HG02973 (cell line): ENCODE data around the gene CX3CL1.
"Not testable (repeated sequence)": the region's sequence is repeated elsewhere in the genome, so short reads cannot be mapped to it uniquely, and the experiment has no call there.

Source experiments
- ATAC-seq: cut with Tn5 transposase; IDR thresholded peaks from one replicate; pipeline ENCODE4 v1.9.1; 2021; ENCODE audit warnings: moderate library complexity; ENCODE audit not compliant: unreplicated experiment

The CX3CL1 gene

DNA sequence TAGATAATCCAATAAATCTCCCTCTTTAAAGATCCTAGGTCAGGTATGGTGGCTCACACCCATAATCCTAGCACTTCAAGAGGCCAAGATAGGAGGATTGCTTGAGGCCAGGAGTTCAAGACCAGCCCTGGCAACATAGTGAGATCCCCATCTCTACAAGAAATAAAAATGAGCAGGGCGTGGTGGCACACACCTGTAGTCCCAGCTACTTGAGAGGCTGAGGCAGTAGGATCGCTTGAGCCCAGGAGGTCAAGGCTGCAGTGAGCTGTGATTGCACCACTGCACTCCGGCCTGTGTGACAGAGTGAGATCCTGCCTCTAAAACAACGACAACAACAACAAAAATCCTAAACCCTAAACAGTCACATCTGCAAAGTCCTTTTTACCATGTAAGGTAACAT lies 15.7 kb upstream of the CX3CL1 start:
- ATAC-seq = no peak

GRCh38 chr16:57357330-57358085 lies 14.8 kb upstream of the CX3CL1 start:
- no peak for ATAC-seq

- ATAC-seq = no peak
These were observed 14.2 kb upstream of the CX3CL1 start for GRCh38 chr16:57358086-57358420.

DNA sequence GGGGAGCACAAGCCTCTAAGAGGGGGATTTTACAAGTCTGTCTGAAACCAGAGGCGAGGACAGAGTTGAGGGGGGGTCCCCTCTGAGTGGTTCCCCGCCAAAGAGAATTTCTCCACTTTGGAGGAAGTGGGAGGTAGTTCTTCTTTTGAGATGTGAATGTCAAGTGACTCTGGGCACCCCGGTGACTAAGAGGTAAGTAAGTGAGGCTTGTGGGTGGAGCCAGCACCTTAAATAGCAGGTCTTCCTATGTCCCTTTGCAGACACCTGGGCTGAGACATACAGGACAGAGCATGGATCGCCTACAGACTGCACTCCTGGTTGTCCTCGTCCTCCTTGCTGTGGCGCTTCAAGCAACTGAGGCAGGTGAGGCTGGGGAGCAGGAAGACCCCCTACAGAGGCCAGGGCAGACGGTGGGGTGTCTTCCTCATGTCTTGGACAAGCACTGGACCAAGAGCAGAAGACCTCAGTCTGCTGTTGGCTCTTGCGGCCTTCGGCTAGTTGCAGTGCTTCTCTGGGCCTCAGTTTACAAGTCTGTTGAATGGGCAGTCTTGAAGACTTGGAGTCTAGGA lies 13.7 kb upstream of the CX3CL1 start, which contains the start of gene CCL22:
CCL22 (plus strand) TSS at position 257 of the 569 bp plus-strand sequence; CDS start at position 291, 34 bp downstream.
- ATAC-seq = no peak

DNA sequence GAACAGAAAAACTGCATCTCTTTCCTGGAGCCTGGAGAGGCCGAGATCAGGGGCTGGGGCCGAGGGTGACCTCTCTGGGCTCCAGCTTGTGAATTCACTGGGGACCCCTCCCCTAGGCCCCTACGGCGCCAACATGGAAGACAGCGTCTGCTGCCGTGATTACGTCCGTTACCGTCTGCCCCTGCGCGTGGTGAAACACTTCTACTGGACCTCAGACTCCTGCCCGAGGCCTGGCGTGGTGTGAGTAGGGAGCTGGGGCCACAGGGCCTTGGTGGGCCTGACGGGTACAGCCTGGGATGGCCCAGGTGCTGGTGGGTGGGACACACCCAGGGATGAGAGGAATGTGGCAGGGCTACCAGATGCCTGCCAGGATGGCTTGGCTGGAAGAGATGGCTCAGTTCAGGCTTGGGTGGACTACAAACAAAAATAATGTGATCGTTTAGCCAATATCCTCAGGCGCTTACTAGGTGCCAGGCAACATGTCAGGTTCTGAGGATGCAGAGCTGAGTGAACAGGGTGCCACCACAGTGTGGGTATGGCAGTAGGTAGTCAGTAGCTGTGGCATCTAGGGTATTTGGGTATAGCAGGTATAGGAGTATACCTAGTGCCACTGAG lies 11.9 kb upstream of the CX3CL1 start:
- ATAC-seq = no peak

- no peak for ATAC-seq
These were observed 10.9 kb upstream of the CX3CL1 start for GRCh38 chr16:57361404-57361803.

GRCh38 chr16:57364143-57364542 lies 8.1 kb upstream of the CX3CL1 start:
- no peak for ATAC-seq

DNA sequence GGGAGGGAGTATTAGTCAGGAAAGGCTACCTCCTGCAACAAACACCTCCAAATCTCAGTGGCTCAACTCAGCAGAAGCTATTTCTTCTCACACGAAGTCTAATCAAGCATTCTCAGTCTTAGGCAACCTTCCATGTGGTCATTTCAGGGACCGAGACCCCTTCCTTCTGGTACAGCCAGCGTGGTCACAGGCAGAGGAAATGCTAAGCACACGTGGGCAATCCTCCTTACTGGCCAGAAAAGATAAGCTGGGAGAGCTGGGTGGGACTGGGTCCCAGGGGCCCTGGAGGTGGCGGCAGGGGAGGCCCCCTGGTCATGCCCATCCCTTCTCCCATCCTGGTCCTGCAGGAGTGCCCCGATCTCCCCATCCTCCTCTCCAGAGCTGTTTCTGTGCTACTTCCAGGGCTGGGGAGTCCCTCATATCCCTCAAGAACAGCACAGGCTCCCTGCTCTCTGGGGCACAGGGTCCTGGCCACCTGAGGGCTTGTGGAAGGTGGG lies 5.7 kb upstream of the CX3CL1 start:
- ATAC-seq = no peak

GRCh38 chr16:57367116-57367752 lies 5.1 kb upstream of the CX3CL1 start:
- no peak for ATAC-seq

DNA sequence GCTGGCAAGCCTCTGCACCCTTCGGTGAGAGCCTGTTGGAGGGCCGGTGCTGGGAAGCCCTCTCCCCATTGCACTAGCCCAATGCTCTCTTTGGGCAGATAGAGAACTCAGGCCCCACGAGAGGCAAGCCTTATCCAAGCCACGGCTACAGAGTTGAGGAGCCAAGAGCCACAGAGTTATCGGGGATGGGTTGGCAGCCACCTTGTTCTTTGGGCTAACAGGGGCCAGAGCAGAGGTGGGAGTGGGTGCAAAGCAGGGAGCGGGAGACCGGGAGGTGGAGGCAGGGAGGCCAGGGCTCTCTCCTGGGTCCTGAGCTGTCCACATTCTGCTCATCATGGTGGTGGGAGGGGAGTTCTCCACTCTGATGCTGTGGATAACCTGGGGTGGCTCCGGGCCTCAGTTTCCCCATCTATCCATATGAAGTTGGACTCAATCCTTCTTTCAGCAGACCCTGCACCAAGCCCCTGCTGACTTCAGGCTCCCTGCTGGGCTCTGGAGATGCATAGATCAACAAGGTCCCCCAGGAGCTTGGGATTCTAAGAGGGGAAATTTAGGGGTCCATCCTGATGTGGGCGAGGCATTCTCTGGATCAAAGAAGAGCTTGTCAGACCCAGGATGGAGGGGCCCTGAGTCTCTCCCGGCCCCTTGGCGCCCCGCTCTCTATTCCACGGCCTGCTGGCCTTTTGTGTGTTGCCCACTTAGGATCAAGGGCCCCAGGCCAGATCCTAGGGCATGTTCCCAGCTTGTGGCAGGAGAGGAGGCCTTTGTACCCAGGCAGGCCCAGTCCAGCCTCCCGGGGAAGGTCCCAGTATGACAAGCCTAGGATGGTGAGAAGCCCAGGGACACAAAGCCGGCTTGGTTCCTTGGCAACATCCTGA lies 557 bp upstream of the CX3CL1 start:
- ATAC-seq = no peak

- no peak for ATAC-seq
These were observed 1.0 kb downstream of the CX3CL1 start for GRCh38 chr16:57373117-57373947.

DNA sequence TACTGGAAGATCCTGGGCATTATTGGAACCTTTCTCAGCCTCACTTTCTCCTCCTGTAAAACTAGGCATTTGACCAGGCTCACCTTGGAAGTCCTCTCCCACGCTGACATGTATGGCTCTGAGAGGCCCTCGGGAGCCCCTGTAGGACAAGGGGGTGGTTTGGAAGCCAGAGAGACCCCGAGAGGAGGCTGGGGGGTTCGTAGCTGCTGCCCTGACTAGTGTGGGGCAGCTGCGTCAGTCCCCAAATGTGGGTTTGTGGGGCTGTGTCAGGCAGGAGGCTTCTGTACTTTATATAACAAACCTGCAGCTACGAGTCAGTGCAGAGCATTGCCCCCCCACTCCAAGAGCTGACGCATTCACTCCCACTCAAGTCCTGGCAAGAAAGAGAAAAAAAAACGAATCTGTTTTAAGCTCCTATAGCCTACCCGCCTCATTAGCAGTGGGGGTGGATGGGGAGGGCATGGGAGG lies 1.8 kb downstream of the CX3CL1 start:
- ATAC-seq = no peak

DNA sequence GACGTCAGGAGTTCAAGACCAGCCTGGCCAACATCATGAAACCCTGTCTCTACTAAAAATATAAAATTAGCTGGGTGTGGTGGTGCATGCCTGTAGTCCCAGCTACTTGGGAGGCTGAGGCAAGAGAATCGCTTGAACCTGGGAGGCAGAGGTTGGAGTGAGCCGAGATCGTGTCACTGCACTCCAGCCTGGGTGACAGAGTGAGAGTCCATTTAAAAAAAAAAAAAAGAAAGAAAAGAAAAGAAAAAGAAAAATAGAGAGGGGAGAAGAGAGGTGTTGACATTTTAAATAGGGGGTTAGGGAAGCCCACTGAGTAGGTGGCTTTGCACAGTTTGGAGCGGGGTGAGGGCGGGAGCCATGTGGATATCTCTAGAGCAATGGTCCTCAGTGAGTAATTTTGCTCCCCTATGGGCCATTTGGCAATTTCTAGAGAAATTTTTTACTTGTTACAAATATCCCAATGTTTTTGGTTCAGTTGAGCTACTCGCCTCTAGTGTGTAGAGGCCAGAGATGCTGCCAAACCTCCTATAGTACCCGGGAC lies 2.7 kb downstream of the CX3CL1 start:
- not testable (repeated sequence) for ATAC-seq

DNA sequence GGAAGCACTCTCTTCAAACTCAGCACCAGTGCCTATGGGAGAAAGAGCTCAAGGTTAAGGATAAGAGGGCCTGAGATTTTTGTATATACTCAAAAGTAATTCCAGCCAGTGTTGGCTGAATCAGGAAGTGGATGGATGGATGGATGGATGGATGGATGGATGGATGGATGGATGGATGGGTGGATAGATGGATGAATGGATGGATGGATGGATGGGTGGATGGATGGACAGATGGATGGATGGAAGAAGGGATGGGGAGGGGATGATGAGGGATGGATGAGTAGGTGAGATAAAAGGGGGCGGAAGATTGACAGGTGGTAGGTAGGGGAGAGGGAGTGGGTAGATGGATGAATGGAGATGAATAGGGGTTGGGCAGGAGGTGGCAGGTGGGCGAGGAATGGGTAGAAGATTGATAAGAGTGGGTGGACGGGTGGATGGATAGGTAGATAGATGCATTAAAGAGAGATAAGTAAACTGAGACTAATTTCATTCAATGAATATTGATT lies 4.1 kb downstream of the CX3CL1 start:
- no peak for ATAC-seq

DNA sequence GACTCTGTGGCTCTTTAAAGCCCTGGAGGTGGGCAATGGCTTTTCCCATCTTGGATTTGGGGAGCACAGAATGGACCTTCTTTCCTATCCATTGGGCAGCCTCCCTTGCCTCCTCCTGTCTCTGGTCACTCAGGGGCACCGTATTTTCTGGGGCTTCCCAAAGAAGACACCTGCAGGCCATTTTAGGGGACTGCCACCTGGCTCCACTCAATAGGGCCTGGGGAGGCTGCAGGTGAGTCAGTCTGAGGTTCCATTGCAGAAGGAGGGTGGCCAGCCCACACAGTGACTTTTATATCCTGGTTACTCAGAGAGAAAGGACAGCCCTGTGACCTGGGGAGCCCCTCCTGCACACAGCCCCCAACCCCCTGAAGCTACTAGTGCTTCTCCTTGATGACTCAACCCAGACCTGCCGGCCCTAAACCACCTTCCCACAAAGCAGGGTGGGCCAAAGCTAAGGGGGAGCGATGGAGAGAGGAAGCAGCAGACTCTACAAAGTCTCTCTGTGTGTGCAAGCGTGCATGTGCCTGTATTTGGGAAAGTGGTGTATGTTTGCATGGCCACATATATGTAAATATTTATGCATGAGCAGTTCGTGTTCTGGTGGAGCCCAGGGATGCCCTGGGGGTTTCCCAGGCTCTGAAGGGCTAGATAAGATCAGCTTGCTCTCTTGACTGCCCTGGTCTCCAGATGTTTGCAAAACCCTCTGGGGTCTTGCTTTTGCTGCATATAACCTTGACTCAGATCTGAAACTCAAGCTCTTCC lies 5.0 kb downstream of the CX3CL1 start:
- peak; percentile 82 for ATAC-seq

- no peak for ATAC-seq
These were observed 7.3 kb downstream of the CX3CL1 start for GRCh38 chr16:57379579-57379978.

GRCh38 chr16:57380671-57381462 lies 8.6 kb downstream of the CX3CL1 start:
- ATAC-seq = no peak
